ENCODE data around the gene NOTCH2NLA. TPM values are rescaled to one million over a fixed set of nuclear protein-coding genes. Genes with fewer than 3 reads are reported as not detected.
"Not testable (repeated sequence)": the region's sequence is repeated elsewhere in the genome, so short reads cannot be mapped to it uniquely, and the experiment has no call there.

NOTCH2NLA gene
- total and polyA plus RNA-seq, 7 donors = 7.9 to 43.7 (median 10.6) TPM

DNA sequence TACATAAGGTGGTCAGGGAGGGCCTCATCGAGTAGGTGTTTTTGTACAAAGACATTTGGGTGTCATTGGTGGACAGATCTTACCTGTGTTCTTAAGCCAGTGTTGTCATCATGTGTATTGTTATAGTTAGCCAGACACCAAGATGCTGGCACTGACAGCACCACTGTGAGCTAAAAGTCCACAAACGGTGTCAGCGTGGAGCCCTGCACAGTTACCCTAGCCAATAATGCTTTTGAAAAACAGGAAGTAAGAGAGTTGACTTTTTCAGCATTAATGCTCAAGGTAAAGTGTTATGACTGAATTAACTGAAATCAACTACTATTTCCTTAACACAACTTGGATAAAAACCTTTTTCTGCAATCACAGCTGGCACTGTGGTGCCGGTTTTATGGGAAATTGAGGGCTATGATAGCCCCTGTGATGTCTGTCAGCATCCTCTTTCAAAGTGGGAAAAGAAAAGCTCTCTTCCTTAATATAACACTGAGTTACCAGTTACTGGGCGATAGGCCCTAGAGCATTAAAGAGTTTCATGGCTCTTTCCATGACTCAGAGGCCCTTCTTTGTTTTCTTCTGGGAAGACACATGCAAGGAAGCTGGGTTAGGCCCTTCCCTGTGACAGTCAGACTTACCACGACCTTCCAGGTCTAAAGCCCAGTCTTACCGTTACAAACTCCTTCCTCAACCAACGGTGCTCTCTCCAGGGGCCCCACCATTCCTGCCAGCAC lies 31.3 kb upstream of the NOTCH2NLA start:
- H3K27ac ChIP-seq; intact Hi-C loops (cut with DNase I); H3K27me3 ChIP-seq (ENCODE audit: insufficient read depth in 3 of 3, low read length in 2 of 3); H3K4me3 ChIP-seq; ATAC-seq; DNase-seq; H3K36me3 ChIP-seq (ENCODE audit: insufficient read depth in 1 of 2, low read depth in 1 of 2); H3K9me3 ChIP-seq; H3K4me1 ChIP-seq: not testable (repeated sequence)
- WGBS, 3 donors = no CpG with 5 or more reads among the region's 8 CpGs

DNA sequence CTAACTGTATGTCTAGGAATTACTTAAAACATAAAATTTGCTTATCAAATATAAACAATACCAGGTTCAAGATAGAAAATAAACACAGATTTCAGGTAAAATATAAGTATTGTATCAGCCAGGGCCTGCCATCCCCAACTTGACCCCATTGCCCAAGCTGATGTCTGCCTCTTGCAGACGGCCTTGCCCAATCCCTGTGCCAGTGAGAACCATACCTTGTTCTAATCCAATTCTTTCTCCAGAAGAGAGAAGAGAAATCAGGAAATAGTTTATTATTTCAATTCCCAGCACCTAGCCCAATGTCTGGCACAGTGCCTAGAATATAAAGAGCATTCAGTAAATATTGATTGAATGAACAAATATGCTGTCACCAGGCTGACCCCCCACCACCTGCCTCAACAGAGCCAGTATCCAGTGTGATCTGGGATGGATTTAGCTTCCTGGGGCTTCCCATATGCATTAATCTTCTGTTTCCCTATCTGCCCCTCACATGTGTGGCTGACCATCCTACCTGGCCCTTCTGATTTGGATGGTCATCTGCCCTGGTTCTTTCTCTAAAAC lies 29.3 kb upstream of the NOTCH2NLA start:
- H3K36me3 ChIP-seq (ENCODE audit: insufficient read depth in 1 of 2, low read depth in 1 of 2); DNase-seq; H3K9me3 ChIP-seq; H3K27ac ChIP-seq; intact Hi-C loops (cut with DNase I); H3K4me3 ChIP-seq; ATAC-seq; H3K4me1 ChIP-seq; H3K27me3 ChIP-seq (ENCODE audit: insufficient read depth in 3 of 3, low read length in 2 of 3): not testable (repeated sequence)
- no CpG with 5 or more reads among the region's 1 CpG for WGBS, 3 donors

DNA sequence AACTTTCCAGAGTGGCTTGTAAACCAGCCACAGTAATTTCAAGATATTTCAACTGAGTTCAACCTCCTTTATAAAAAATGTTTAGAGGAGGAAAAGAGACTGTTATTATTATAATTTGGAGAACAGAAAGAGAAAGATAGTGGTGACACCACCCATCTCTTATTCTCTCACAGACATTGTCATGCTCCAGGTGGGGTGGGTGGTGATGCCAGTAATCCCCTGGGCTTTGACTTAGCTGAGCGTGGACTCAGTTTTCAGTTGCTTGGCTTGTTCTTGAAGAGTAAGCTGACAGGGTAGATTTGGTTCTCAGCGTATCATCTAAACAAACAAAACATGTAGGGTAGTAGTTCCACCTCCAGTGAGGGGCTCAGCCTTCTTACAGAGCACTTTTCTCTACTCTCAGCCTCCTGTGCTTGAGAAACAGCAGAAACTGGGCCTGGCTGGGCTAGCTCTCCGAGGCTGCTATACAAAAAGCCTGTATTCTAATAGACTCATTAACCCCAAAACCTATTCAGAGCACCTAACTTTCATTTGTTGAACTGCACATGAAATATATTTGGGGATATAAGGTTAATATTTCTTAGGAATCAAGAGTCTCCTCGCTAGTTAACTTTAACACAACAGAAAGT lies 25.9 kb upstream of the NOTCH2NLA start:
- ATAC-seq; H3K27me3 ChIP-seq (ENCODE audit: insufficient read depth in 3 of 3, low read length in 2 of 3); H3K4me3 ChIP-seq; H3K36me3 ChIP-seq (ENCODE audit: insufficient read depth in 1 of 2, low read depth in 1 of 2); H3K27ac ChIP-seq; H3K9me3 ChIP-seq; H3K4me1 ChIP-seq; DNase-seq; intact Hi-C loops (cut with DNase I): not testable (repeated sequence)
- 54 to 65% (median 55%) methylated on average over 1 of the region's 4 CpGs for WGBS, 3 donors

DNA sequence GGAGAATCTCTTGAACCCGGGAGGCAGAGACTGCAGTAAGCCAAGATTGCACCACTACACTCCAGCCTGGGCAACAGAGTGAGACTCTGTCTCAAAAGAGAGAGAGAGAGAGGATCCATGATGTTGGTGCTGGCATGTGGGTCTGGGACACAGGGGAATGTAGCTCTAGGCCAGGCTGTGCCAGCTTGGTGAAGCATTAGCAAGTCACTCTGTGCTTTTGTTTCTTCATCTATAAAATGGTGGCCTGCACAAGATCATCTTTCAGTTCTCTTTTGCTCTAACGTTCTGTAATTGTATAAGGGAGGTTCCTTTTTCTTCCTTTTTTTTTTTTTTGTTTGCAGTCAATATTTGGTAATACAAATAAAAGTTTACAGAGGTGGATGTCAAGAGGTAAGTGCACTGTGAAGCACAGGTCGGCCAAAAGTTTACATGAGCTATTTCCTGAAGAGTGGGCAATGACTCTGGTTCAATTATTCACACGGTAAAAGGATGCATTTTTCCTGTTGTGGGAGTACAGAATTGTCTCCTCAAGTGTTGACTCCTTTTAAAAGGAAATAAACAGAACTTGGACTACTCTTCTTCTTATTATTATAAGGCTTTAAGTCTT lies 24.5 kb upstream of the NOTCH2NLA start:
- H3K27me3 ChIP-seq (ENCODE audit: insufficient read depth in 3 of 3, low read length in 2 of 3); H3K4me1 ChIP-seq; H3K9me3 ChIP-seq; H3K36me3 ChIP-seq (ENCODE audit: insufficient read depth in 1 of 2, low read depth in 1 of 2); H3K27ac ChIP-seq; ATAC-seq; intact Hi-C loops (cut with DNase I); DNase-seq; H3K4me3 ChIP-seq: not testable (repeated sequence)
- 33% methylated on average over 1 of the region's 4 CpGs; no CpG with 5 or more reads in 2 of the 3 donors for WGBS, 3 donors

DNA sequence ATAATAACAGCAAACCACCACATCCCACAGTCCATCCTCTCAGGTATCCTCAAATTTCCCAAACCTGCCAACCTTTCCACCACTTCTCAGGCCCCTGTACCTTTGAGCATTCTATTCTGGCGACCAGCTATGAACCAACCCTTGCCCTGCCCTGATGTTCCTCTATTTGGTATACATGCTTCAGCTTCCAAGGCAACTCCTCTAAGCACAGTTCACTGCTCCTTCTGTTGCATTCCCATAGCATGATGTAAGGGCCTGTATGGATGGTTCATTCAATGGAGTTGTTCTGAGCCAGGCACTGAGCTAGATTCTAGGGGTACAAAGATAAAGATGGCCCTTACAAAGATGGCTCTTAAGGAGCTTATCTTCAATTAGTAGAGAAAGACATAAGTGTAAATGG lies 22.7 kb upstream of the NOTCH2NLA start:
- H3K36me3 ChIP-seq (ENCODE audit: insufficient read depth in 1 of 2, low read depth in 1 of 2); H3K27ac ChIP-seq; H3K4me3 ChIP-seq; DNase-seq; intact Hi-C loops (cut with DNase I); H3K9me3 ChIP-seq; H3K4me1 ChIP-seq; ATAC-seq; H3K27me3 ChIP-seq (ENCODE audit: insufficient read depth in 3 of 3, low read length in 2 of 3): not testable (repeated sequence)
- WGBS, 3 donors = no CpG with 5 or more reads among the region's 1 CpG

DNA sequence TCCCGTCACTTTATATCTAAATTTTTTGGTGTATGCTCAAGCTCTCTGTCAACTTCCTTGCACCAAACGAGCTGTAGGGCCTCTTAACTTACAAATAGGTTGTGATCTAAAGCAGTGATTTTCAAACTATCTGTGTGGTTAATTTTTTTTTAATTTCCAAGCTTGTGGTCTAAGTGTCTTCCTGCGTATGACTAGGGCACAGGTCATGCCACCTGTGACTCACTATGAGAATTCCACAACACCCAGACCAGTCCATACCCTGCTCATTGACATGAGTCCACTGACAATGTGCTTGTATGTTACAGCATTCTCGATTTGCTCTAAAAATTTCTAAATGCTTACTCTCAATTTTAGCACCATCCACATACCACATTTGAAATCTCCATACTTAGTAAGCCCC lies 19.8 kb upstream of the NOTCH2NLA start:
- H3K36me3 ChIP-seq (ENCODE audit: insufficient read depth in 1 of 2, low read depth in 1 of 2); H3K27me3 ChIP-seq (ENCODE audit: insufficient read depth in 3 of 3, low read length in 2 of 3); H3K9me3 ChIP-seq; H3K27ac ChIP-seq; ATAC-seq; H3K4me1 ChIP-seq; H3K4me3 ChIP-seq; intact Hi-C loops (cut with DNase I); DNase-seq: not testable (repeated sequence)
- no CpG with 5 or more reads among the region's 4 CpGs for WGBS, 3 donors

DNA sequence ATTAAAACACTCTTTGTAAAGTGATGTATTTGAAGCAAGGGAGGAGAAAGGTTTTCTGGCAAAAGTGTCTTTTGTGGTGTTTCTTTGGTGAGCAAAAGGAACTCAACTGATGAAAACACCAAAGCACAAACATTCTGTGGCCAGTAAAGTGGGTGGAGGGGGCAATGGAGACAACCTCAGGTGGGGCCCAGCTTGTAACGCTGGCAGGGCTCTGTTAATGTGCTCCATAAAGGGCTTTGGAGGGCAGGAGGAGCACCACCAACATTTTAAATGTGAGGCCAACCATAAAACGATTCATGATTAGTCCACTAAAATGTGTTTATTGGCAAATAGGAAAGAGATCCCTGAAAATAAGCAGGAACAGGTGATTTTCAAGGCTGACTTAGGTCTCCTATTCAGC lies 7.8 kb upstream of the NOTCH2NLA start:
- H3K4me3 ChIP-seq; intact Hi-C loops (cut with DNase I); H3K36me3 ChIP-seq (ENCODE audit: insufficient read depth in 1 of 2, low read depth in 1 of 2); ATAC-seq; DNase-seq; H3K27me3 ChIP-seq (ENCODE audit: insufficient read depth in 3 of 3, low read length in 2 of 3); H3K4me1 ChIP-seq; H3K27ac ChIP-seq; H3K9me3 ChIP-seq: not testable (repeated sequence)
- no CpG with 5 or more reads among the region's 2 CpGs for WGBS, 3 donors

DNA sequence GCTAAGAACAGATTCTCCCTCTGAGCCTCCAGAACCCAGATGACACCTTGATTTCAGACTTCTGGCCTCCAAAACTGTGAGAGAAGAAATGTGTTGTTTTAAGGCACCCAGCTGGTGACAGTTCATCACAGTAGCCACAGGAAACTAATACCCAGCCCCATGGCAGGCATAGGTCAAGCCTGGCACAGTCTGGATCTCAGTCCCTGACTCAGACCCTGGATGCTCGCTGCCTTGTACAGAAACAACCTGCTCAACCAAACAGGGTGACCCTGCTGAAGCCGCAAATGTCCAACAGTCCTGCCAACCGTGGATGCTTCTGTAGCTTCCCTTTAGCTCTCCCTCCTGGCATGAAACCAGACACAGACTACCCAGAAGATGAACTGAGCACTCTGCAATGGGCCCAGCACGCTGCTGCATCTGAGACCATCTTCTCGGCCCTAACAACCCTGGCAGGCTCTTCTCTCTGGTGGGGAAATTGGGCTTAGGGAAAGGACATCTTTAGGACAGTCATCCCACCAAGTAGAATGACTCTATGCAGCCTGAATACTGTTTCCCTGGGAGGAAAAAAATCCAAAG lies 7.3 kb upstream of the NOTCH2NLA start:
- H3K27me3 ChIP-seq (ENCODE audit: insufficient read depth in 3 of 3, low read length in 2 of 3); H3K36me3 ChIP-seq (ENCODE audit: insufficient read depth in 1 of 2, low read depth in 1 of 2); H3K9me3 ChIP-seq; H3K4me3 ChIP-seq; H3K4me1 ChIP-seq; H3K27ac ChIP-seq; intact Hi-C loops (cut with DNase I); DNase-seq: not testable (repeated sequence)
- WGBS, 3 donors = no CpG with 5 or more reads among the region's 5 CpGs
- ATAC-seq = peak in 1 of 4 donors; percentile 33

DNA sequence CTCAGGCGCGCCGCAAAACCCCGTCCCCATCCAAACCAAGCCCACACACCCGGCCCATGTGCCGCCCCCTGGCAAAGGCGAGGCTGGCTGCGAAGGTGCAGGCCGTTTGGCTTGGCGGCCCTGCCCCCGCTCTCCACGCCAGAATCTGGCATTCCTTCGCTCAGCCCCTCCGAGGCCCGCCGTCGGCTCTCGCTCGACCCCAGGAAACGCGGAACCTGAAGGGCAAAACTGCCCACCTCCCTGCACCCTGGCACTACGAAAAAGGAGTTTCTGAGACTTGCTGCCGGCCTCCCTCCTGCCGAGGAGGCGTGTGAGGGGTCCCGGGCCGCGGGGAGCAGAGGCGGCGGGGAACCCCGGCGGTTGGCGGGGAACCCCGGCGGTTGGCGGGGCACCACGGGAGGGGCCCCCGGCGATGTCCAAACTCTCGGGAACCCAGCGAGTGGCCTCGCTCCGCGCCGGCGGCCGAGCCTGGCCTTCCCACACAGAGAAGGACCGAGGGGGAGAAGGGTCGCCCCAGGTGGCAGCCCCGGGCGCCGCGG lies 608 bp downstream of the NOTCH2NLA start:
- peak overlapping the region; percentile 86 for H3K27ac ChIP-seq
- H3K4me1 ChIP-seq; H3K27me3 ChIP-seq (ENCODE audit: insufficient read depth in 3 of 3, low read length in 2 of 3); intact Hi-C loops (cut with DNase I); H3K9me3 ChIP-seq; H3K36me3 ChIP-seq (ENCODE audit: insufficient read depth in 1 of 2, low read depth in 1 of 2): not testable (repeated sequence)
- 0 to 1% (median 1%) methylated on average over 1 to 14 of the region's 53 CpGs for WGBS, 3 donors
- peak in 1 of 4 donors; percentile 76 for ATAC-seq
- peak overlapping the region; percentile 70 for H3K4me3 ChIP-seq
- peak; percentile 9 to 48 for DNase-seq

DNA sequence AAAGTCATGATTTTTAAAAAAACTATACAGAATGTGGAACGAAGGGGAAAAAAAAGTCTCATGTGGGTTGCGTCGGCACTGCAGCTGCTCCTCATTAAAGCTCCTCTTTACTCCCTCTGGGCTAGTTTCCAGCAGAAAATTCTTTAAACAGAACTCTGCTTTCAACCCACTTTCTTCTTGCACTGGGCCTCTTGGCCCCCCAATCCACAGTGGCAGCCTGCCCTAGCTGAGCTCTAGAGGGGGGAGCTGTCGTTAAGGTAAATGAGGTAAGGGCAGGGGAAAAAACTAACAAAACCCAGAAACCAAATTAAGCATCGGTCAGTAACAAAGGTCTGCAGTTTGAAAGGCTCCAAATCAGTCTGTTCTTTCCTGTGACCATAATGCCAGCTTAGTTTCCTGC lies 54.3 kb downstream of the NOTCH2NLA start:
- intact Hi-C loops (cut with DNase I); H3K4me3 ChIP-seq; H3K36me3 ChIP-seq (ENCODE audit: insufficient read depth in 1 of 2, low read depth in 1 of 2); H3K27me3 ChIP-seq (ENCODE audit: insufficient read depth in 3 of 3, low read length in 2 of 3); H3K4me1 ChIP-seq; H3K9me3 ChIP-seq; H3K27ac ChIP-seq; ATAC-seq: not testable (repeated sequence)
- peak; percentile 14 to 28 for DNase-seq
- 14 to 25% methylated on average over 1 of the region's 5 CpGs; no CpG with 5 or more reads in 1 of the 3 donors for WGBS, 3 donors

DNA sequence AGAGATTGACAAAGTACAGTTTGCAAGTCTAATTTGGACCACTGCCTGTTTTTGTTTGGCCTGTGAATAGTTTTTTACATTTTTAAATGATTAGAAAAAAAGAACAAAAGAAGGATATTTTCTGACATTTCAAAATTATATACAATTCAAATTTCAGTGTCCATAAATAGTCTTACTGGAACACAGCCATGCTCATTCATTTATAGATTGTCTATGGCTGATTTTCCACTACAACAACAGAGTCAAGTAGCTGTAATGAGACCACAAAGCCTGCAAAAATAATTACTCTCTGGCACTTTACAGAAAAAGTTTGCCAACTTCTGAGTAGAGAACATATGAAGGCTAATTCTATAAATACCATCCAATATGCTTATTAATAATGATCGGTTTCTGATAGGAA lies 61.1 kb downstream of the NOTCH2NLA start:
- intact Hi-C loops (cut with DNase I); ATAC-seq; H3K36me3 ChIP-seq (ENCODE audit: insufficient read depth in 1 of 2, low read depth in 1 of 2); H3K9me3 ChIP-seq; H3K27ac ChIP-seq; H3K4me1 ChIP-seq; H3K4me3 ChIP-seq; DNase-seq; H3K27me3 ChIP-seq (ENCODE audit: insufficient read depth in 3 of 3, low read length in 2 of 3): not testable (repeated sequence)
- WGBS, 3 donors = no CpG with 5 or more reads among the region's 1 CpG
